Stimulated activated CD8-positive, alpha-beta memory T cell treated with anti-CD3 and anti-CD28 coated beads, Interleukin-15, amount 100 ng/mL, for 48 hours (primary cell): ENCODE data around the gene TRIP10.

Source experiments
- DNase-seq, 2 donors: peaks; one replicate each; pipeline ENCODE4 v3.0.0-alpha.2; 2020; ENCODE audit warnings: low read depth in 2 of 2

TRIP10 gene

GRCh38 chr19:6711078-6711361 is 28.5 kb upstream of the TRIP10 start:
- no peak for DNase-seq

GRCh38 chr19:6711605-6712004 is 27.9 kb upstream of the TRIP10 start:
- DNase-seq, result no peak

GRCh38 chr19:6712231-6712630 is 27.2 kb upstream of the TRIP10 start:
- no peak for DNase-seq

GRCh38 chr19:6712692-6713670 is 26.5 kb upstream of the TRIP10 start:
- DNase-seq, result no peak

- no peak for DNase-seq
These were observed 25.4 kb upstream of the TRIP10 start for GRCh38 chr19:6713773-6714692.

- no peak for DNase-seq
These were observed 24.5 kb upstream of the TRIP10 start for GRCh38 chr19:6714749-6715555.

GRCh38 chr19:6716610-6716970 is 22.9 kb upstream of the TRIP10 start:
- no peak for DNase-seq

GRCh38 chr19:6717036-6717435 is 22.4 kb upstream of the TRIP10 start:
- DNase-seq, result no peak

GRCh38 chr19:6717441-6717971 is 22.0 kb upstream of the TRIP10 start:
- DNase-seq, result no peak

- DNase-seq, result no peak
These were observed 21.3 kb upstream of the TRIP10 start for GRCh38 chr19:6718111-6718740.

GRCh38 chr19:6718741-6719539 is 20.5 kb upstream of the TRIP10 start:
- no peak for DNase-seq

GRCh38 chr19:6719540-6719861 is 20.0 kb upstream of the TRIP10 start:
- DNase-seq, result no peak

GRCh38 chr19:6719992-6720368 is 19.5 kb upstream of the TRIP10 start:
- no peak for DNase-seq

- no peak for DNase-seq
These were observed 18.9 kb upstream of the TRIP10 start, which contains the start of gene C3 for GRCh38 chr19:6720369-6721137. Gene C3 (minus strand): TSS chr19:6720650. CDS start chr19:6720589, 61 bp downstream.

- DNase-seq, result no peak
These were observed 18.4 kb upstream of the TRIP10 start for GRCh38 chr19:6721138-6721474.

- no peak for DNase-seq
These were observed 17.7 kb upstream of the TRIP10 start for GRCh38 chr19:6721773-6722172.

- DNase-seq, result no peak
These were observed 16.3 kb upstream of the TRIP10 start for GRCh38 chr19:6723108-6723618.

- DNase-seq, result no peak
These were observed 15.7 kb upstream of the TRIP10 start for GRCh38 chr19:6723738-6724137.

- DNase-seq, result no peak
These were observed 14.6 kb upstream of the TRIP10 start for GRCh38 chr19:6724631-6725492.
